Cardiac fibroblast (primary cell): ENCODE measurements around the gene KIT.

Experiments used
- DNase-seq, 2 donors: peaks; one replicate each; pipeline versions ENCODE4 v3.0.0 to v3.0.0-alpha.2; 2010; ENCODE audit warnings: low read depth in 2 of 2
- H3K4me3 ChIP-seq, 2 donors: replicated peaks in 1 of 2; 1 replicate in 1 of 2; 2 replicates in 1 of 2; pipeline ENCODE4 v1.5.1; 2011; ENCODE audit warnings: low read depth in 2 of 2, low read length in 2 of 2, mild to moderate bottlenecking in 2 of 2, moderate library complexity in 1 of 2
- TF ChIP-seq, protein P1 (sequence below): IDR thresholded peaks from one replicate; pipeline ENCODE4 v1.5.1; 2011; ENCODE audit warnings: low read depth, mild to moderate bottlenecking, low read length, inconsistent platforms

KIT gene

DNA sequence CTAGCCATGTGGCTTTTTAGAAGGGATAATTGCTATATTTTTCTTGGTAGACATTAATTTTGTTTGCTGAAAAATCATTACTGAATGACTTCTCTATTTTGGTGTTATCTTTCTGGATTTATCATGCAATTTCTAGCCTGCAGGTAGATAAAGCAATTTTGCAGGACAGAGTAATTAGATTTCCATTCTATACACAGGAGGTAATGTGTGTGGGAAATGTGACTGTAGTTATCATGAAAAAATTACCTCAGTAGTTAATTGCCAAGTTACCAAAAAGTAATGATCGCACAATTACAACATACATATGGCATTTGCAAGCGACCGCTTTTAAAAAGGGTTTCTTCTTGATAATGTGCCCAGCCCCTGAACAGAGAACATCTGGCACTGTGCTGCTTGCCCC, 66.1 kb downstream of the KIT start:
- DNase-seq = no peak
- no peak overlapping the region for H3K4me3 ChIP-seq
- TF ChIP-seq, protein P1, sequence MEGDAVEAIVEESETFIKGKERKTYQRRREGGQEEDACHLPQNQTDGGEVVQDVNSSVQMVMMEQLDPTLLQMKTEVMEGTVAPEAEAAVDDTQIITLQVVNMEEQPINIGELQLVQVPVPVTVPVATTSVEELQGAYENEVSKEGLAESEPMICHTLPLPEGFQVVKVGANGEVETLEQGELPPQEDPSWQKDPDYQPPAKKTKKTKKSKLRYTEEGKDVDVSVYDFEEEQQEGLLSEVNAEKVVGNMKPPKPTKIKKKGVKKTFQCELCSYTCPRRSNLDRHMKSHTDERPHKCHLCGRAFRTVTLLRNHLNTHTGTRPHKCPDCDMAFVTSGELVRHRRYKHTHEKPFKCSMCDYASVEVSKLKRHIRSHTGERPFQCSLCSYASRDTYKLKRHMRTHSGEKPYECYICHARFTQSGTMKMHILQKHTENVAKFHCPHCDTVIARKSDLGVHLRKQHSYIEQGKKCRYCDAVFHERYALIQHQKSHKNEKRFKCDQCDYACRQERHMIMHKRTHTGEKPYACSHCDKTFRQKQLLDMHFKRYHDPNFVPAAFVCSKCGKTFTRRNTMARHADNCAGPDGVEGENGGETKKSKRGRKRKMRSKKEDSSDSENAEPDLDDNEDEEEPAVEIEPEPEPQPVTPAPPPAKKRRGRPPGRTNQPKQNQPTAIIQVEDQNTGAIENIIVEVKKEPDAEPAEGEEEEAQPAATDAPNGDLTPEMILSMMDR = no peak

DNA sequence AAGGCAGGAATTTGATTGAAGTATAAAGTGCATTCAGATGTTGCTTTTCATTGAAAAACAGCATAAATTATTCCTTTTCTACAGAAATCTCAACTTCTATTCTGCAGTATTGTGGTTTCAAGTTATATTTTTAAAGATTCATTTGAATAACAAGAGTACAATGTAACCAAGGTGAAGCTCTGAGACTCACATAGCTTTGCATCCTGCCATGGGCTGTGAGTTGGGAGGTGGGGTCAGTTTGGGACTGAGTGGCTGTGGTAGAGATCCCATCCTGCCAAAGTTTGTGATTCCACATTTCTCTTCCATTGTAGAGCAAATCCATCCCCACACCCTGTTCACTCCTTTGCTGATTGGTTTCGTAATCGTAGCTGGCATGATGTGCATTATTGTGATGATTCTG, 69.2 kb downstream of the KIT start:
- no peak overlapping the region for H3K4me3 ChIP-seq
- TF ChIP-seq, protein P1 = no peak
- no peak for DNase-seq

DNA sequence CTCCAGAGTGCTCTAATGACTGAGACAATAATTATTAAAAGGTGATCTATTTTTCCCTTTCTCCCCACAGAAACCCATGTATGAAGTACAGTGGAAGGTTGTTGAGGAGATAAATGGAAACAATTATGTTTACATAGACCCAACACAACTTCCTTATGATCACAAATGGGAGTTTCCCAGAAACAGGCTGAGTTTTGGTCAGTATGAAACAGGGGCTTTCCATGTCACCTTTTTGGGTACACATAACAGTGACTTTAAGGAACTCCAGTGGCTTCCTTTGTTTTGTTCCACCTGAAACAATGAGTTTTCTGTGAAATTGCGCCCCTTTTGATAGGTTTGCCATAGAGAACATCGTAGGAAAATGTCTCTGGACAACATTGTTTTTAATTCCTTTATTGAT, 69.6 kb downstream of the KIT start:
- no peak for DNase-seq
- no peak overlapping the region for H3K4me3 ChIP-seq
- TF ChIP-seq, protein P1 = no peak

DNA sequence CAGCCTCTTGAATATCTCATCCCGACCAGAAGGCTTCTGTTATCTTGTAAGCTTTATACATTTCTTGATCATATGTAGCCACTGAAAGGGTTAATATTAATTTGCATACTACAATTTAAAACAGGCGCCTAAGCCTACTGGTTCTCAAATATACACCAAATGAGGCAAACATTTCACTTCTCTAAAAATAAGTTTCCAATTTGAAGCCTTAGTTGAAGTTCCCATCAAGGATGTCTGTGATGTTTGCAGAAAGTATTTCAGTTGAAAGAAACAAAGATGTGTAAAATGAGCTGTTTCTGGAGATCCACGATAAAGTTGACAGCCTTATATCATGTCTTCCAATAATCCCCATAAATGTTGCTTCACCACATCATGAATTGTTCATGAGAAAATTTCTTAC, 70.6 kb downstream of the KIT start:
- DNase-seq = no peak
- no peak overlapping the region for H3K4me3 ChIP-seq
- TF ChIP-seq, protein P1 = no peak

DNA sequence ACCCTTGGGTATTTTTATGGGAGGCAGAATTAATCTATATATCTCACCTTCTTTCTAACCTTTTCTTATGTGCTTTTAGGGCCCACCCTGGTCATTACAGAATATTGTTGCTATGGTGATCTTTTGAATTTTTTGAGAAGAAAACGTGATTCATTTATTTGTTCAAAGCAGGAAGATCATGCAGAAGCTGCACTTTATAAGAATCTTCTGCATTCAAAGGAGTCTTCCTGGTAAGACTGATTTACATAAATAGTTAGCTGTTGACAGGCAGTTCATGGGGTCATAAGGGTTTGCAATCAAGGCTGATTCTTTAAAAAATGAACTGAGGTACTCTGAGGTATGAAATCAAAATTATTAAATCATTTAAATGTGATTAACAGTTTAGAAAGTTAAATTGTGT, 71.5 kb downstream of the KIT start:
- TF ChIP-seq, protein P1 = no peak
- no peak for DNase-seq
- H3K4me3 ChIP-seq = no peak overlapping the region

DNA sequence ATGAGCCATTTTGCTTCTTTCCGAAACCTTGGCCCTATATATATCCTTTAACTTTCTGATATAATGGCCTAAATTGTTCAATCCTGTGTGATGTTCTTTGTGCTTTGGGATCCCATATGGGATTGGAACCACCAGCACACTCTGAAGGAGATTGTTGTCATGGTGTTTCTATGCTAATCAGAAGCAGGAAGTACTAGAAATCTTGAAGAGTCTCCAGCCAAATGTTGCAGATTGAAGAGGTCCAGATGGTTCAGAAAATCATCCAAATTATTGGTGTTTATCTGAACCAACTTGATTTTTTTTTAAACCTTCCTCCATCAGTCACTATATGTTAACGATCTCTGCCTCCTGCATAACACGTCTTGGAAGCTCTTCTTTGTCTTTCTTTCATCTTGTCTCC, 72.8 kb downstream of the KIT start:
- no peak for DNase-seq
- TF ChIP-seq, protein P1 = no peak

DNA sequence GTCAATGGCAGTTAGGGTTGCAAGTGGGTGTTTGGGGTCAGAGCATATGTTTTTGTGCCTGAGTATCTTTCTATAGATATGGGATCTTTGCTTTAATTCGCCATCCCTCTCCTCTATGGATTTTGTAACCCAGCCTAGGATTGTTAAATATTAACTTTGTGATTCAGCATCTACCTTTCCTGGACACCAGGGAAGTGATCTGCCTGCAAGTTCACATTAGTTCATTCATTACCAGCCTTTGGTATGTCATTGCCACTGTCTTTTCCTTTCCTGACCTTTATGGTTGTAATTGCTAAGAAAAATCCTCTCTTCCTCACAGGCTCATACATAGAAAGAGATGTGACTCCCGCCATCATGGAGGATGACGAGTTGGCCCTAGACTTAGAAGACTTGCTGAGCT, 73.8 kb downstream of the KIT start:
- H3K4me3 ChIP-seq = no peak overlapping the region
- TF ChIP-seq, protein P1 = no peak
- no peak for DNase-seq

More for the DNA sequence above, 72.8 kb downstream of the KIT start:
- no peak overlapping the region for H3K4me3 ChIP-seq
